K562 (cell line): Measurements from ENCODE around the gene PQBP1. TPM values are rescaled to one million over a fixed set of nuclear protein-coding genes. Genes with fewer than 3 reads are reported as not detected.

ENCODE experiments used
- ATF1 ChIP-seq, 2 experiments: fragments of 450-650 bp in 1 of 2; IDR thresholded peaks; 2 replicates each; pipeline ENCODE4 v1.6.1; 2016; ENCODE audit warnings: missing compliant biosample characterization in 1 of 2, missing genetic modification characterization in 1 of 2
- BRD9 ChIP-seq: fragments of 450-650 bp; IDR thresholded peaks from 2 replicates; pipeline ENCODE4 v1.6.1; 2018; ENCODE audit warnings: low read depth; ENCODE audit not compliant: partially characterized antibody
- COPS2 ChIP-seq: fragments of 450-650 bp; conservative IDR thresholded peaks from 2 replicates; pipeline ENCODE4 v1.6.1; 2016; ENCODE audit warnings: mild to moderate bottlenecking, moderate library complexity
- HCFC1 ChIP-seq: IDR thresholded peaks from 2 replicates; pipeline ENCODE4 v1.6.1; 2012; ENCODE audit warnings: low read depth, low read length, improper control_type of control experiment
- HEY1 ChIP-seq: fragments of 250-450 bp; sonication (Bioruptor Pico); IDR thresholded peaks from 2 replicates; pipeline ENCODE4 v1.5.0; 2020; ENCODE audit warnings: mild to moderate bottlenecking, moderate library complexity, borderline replicate concordance
- RBM34 ChIP-seq: fragments of 200-400 bp; formaldehyde crosslinking; IDR thresholded peaks from 2 replicates; pipeline ENCODE4 v1.6.1; 2018; ENCODE audit warnings: low read length, borderline replicate concordance; ENCODE audit not compliant: insufficient read depth
- RNF2 ChIP-seq: sonication (generic); IDR thresholded peaks from 2 replicates; pipeline ENCODE4 v1.6.1; 2016
- SP2 ChIP-seq: IDR thresholded peaks from 2 replicates; pipeline ENCODE4 v1.6.1; 2011; ENCODE audit warnings: mild to moderate bottlenecking, low read depth, low read length, moderate library complexity; ENCODE audit not compliant: poor library complexity, severe bottlenecking; ENCODE audit errors: extremely low read depth
- ZKSCAN8 ChIP-seq: fragments of 200-800 bp; sonication (Bioruptor generic); IDR thresholded peaks from 2 replicates; pipeline ENCODE4 v1.6.1; 2016; ENCODE audit warnings: missing genetic modification characterization, missing compliant biosample characterization
- ZNF445 ChIP-seq: fragments of 250-450 bp; sonication (Bioruptor Pico); IDR thresholded peaks from 2 replicates; pipeline ENCODE4 v1.4.0; 2020; ENCODE audit warnings: low read depth, mild to moderate bottlenecking, moderate library complexity
- ZNF695 ChIP-seq: fragments of 450-650 bp; formaldehyde crosslinking; IDR thresholded peaks from 2 replicates; pipeline ENCODE4 v1.4.0; 2020; ENCODE audit warnings: mild to moderate bottlenecking, moderate library complexity
- ZNF699 ChIP-seq: fragments of 250-450 bp; sonication (Bioruptor Pico); IDR thresholded peaks from 2 replicates; pipeline ENCODE4 v1.8.0; 2021; ENCODE audit warnings: mild to moderate bottlenecking, moderate library complexity; ENCODE audit not compliant: insufficient replicate concordance
- polyA plus RNA-seq, 8 experiments: library from polyadenylated mRNA; depleted of rRNA in 4 of 8; stranded (reverse) in 5 of 8; unstranded in 3 of 8; fragments of >200 nt; fragmentation: Nextera tagmentation in 2 of 8; fragmentation: Illumina TruSeq in 1 of 8; extraction: Ambion mirVana in 2 of 8; extraction: Trizol in 1 of 8; gene quantifications; 2 replicates each; pipeline versions ENCODE4 v1.2.1 to v1.2.3, GENCODE V29; 2011 to 2014; ENCODE audit warnings: inconsistent platforms in 1 of 8, missing spikeins in 1 of 8
- total RNA-seq, 7 experiments: library from RNA; depleted of rRNA in 6 of 7; stranded (reverse); fragments of >200 nt in 6 of 7; fragmentation: Illumina TruSeq in 2 of 7; extraction: Trizol in 2 of 7; gene quantifications; 2 replicates each; pipeline versions ENCODE4 v1.2.1 to v1.2.3, GENCODE V29; 2011 to 2021; ENCODE audit warnings: low replicate concordance in 1 of 7
- TF ChIP-seq, protein P1 (sequence below): fragments of 250-450 bp; sonication (Bioruptor Pico); IDR thresholded peaks from 2 replicates; pipeline ENCODE4 v1.4.0; 2020
- TF ChIP-seq, protein P2 (sequence below): fragments of 250-450 bp; sonication (Bioruptor Pico); IDR thresholded peaks from 2 replicates; pipeline ENCODE4 v1.5.0; 2021
- TF ChIP-seq, protein P3 (sequence below): sonication (generic); formaldehyde crosslinking; IDR thresholded peaks from 2 replicates; pipeline ENCODE4 v1.5.0; 2020; ENCODE audit warnings: missing genetic modification reagents
- TF ChIP-seq, protein P4 (sequence below): fragments of 250-450 bp; sonication (Bioruptor Pico); IDR thresholded peaks from 2 replicates; pipeline ENCODE4 v1.4.0; 2020
- TF ChIP-seq, protein P5 (sequence below), 2 experiments: fragments of 450-650 bp in 1 of 2; sonication (generic) in 1 of 2; formaldehyde crosslinking in 1 of 2; IDR thresholded peaks in 1 of 2; conservative IDR thresholded peaks in 1 of 2; 2 replicates each; pipeline versions ENCODE4 v1.6.1 to v1.8.1; 2016 to 2023; ENCODE audit warnings: mild to moderate bottlenecking in 2 of 2, moderate library complexity in 2 of 2, inconsistent platforms in 1 of 2, missing genetic modification reagents in 1 of 2

Gene PQBP1
- total and polyA plus RNA-seq, 9 of the 15 experiments (the other 6 are each of a cell fraction or from before 2014, with no cell fraction given) = 41.3 to 262 (median 112) TPM

DNA sequence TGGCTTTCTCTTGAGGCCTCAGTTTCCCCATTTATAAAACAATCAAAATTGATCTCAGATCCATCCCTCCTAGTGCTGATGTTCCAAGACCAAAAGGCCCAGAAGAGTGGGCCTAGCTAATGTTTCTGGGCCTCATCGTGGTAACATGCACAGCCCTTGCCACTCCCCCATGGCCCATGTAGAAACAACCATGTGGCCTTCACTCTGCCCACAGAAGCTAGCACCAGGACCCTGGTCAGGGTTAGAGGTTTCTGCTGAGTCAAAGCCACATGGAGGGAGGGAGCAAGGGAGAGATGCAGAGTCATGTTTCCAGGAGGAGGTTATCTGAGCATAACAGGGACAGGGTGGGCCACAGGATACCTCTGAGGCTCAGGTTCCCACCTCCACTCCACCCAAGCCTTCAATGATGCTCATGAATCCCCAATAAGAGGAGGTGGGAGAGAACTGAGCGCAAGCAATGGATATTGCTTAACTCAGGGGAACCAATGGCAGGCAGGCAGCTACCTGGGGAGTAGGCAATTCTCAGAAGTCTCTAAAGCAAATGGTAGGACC, 42.8 kb downstream of the PQBP1 start (continued):
- TF ChIP-seq, protein P1, sequence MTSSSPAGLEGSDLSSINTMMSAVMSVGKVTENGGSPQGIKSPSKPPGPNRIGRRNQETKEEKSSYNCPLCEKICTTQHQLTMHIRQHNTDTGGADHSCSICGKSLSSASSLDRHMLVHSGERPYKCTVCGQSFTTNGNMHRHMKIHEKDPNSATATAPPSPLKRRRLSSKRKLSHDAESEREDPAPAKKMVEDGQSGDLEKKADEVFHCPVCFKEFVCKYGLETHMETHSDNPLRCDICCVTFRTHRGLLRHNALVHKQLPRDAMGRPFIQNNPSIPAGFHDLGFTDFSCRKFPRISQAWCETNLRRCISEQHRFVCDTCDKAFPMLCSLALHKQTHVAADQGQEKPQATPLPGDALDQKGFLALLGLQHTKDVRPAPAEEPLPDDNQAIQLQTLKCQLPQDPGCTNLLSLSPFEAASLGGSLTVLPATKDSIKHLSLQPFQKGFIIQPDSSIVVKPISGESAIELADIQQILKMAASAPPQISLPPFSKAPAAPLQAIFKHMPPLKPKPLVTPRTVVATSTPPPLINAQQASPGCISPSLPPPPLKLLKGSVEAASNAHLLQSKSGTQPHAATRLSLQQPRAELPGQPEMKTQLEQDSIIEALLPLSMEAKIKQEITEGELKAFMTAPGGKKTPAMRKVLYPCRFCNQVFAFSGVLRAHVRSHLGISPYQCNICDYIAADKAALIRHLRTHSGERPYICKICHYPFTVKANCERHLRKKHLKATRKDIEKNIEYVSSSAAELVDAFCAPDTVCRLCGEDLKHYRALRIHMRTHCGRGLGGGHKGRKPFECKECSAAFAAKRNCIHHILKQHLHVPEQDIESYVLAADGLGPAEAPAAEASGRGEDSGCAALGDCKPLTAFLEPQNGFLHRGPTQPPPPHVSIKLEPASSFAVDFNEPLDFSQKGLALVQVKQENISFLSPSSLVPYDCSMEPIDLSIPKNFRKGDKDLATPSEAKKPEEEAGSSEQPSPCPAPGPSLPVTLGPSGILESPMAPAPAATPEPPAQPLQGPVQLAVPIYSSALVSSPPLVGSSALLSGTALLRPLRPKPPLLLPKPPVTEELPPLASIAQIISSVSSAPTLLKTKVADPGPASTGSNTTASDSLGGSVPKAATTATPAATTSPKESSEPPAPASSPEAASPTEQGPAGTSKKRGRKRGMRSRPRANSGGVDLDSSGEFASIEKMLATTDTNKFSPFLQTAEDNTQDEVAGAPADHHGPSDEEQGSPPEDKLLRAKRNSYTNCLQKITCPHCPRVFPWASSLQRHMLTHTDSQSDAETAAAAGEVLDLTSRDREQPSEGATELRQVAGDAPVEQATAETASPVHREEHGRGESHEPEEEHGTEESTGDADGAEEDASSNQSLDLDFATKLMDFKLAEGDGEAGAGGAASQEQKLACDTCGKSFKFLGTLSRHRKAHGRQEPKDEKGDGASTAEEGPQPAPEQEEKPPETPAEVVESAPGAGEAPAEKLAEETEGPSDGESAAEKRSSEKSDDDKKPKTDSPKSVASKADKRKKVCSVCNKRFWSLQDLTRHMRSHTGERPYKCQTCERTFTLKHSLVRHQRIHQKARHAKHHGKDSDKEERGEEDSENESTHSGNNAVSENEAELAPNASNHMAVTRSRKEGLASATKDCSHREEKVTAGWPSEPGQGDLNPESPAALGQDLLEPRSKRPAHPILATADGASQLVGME = no peak
- TF ChIP-seq BRD9 (peak; percentile 70), ZNF695 (no peak), SP2 (no peak), RBM34 (no peak), COPS2 (no peak), ZNF445 (CRISPR knock-in tag) (no peak), RNF2 (0 out of 2 replicates have a peak, but pooled peaks have one; percentile 60), ATF1 (CRISPR knock-in tag; IDR thresholded peaks at IDR 0.05) (no peak), ATF1 (tag; IDR thresholded peaks at IDR 0.05) (0 out of 2 replicates have a peak, but pooled peaks have one; percentile 14), ZKSCAN8 (0 out of 2 replicates have a peak, but pooled peaks have one; percentile 20), HEY1 (CRISPR knock-in tag) (no peak), ZNF699 (no peak), HCFC1 (no peak)
- TF ChIP-seq, protein P2, sequence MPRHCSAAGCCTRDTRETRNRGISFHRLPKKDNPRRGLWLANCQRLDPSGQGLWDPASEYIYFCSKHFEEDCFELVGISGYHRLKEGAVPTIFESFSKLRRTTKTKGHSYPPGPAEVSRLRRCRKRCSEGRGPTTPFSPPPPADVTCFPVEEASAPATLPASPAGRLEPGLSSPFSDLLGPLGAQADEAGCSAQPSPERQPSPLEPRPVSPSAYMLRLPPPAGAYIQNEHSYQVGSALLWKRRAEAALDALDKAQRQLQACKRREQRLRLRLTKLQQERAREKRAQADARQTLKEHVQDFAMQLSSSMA (CRISPR knock-in tag) = no peak
- TF ChIP-seq, protein P3, sequence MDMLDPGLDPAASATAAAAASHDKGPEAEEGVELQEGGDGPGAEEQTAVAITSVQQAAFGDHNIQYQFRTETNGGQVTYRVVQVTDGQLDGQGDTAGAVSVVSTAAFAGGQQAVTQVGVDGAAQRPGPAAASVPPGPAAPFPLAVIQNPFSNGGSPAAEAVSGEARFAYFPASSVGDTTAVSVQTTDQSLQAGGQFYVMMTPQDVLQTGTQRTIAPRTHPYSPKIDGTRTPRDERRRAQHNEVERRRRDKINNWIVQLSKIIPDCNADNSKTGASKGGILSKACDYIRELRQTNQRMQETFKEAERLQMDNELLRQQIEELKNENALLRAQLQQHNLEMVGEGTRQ = no peak
- TF ChIP-seq, protein P4, sequence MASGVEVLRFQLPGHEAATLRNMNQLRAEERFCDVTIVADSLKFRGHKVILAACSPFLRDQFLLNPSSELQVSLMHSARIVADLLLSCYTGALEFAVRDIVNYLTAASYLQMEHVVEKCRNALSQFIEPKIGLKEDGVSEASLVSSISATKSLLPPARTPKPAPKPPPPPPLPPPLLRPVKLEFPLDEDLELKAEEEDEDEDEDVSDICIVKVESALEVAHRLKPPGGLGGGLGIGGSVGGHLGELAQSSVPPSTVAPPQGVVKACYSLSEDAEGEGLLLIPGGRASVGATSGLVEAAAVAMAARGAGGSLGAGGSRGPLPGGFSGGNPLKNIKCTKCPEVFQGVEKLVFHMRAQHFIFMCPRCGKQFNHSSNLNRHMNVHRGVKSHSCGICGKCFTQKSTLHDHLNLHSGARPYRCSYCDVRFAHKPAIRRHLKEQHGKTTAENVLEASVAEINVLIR (CRISPR knock-in tag) = peak; percentile 26; the same call in 1 of the 2 replicates
- TF ChIP-seq, protein P5, sequence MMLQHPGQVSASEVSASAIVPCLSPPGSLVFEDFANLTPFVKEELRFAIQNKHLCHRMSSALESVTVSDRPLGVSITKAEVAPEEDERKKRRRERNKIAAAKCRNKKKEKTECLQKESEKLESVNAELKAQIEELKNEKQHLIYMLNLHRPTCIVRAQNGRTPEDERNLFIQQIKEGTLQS (IDR thresholded peaks at IDR 0.05) = 0 out of 2 replicates have a peak, but pooled peaks have one; percentile 11
- TF ChIP-seq, protein P5 (CRISPR knock-in tag; conservative IDR thresholded peaks at IDR 0.05) = no peak
